Adrenal gland (tissue), 5 donors: Measurements from ENCODE around the gene RBM48.

Source experiments
- POLR2A ChIP-seq, 2 donors: fragments of 450-650 bp; IDR thresholded peaks; one replicate each; pipeline ENCODE4 v1.6.1; 2017; ENCODE audit warnings: antibody characterized with exemption in 2 of 2, mild to moderate bottlenecking in 2 of 2, moderate library complexity in 1 of 2
- TF ChIP-seq, protein P1 (sequence below), 6 experiments: fragments of 450-650 bp in 4 of 6; fragments of 200-600 bp in 2 of 6; sonication (generic) in 1 of 6; IDR thresholded peaks; 1 replicate in 5 of 6; 2 replicates in 1 of 6; pipeline versions ENCODE4 v1.5.1 to v1.8.0; 2016 to 2021; ENCODE audit warnings: antibody characterized with exemption in 6 of 6, mild to moderate bottlenecking in 2 of 6, moderate library complexity in 1 of 6
- donor health status: DM: no; HTN: no; CAD: no.

DNA sequence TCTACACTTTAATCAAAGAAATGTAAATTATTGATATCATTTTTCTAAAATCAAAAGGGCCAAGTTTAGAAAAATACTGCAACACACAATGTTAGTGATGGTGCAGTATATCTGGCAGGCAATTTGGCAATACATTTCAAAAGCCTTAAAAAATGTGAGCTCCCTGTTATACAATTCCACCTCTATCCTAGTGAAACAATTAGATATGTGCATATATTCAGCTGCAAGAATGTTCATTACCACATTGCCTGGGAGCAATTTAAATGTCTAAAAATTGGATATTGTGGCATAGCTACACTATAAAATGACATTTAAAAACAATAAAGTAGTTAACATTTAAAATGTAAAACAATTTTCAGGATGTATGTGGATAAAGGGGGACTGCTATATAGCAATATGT is 40.8 kb upstream of the RBM48 start:
- TF ChIP-seq, protein P1, sequence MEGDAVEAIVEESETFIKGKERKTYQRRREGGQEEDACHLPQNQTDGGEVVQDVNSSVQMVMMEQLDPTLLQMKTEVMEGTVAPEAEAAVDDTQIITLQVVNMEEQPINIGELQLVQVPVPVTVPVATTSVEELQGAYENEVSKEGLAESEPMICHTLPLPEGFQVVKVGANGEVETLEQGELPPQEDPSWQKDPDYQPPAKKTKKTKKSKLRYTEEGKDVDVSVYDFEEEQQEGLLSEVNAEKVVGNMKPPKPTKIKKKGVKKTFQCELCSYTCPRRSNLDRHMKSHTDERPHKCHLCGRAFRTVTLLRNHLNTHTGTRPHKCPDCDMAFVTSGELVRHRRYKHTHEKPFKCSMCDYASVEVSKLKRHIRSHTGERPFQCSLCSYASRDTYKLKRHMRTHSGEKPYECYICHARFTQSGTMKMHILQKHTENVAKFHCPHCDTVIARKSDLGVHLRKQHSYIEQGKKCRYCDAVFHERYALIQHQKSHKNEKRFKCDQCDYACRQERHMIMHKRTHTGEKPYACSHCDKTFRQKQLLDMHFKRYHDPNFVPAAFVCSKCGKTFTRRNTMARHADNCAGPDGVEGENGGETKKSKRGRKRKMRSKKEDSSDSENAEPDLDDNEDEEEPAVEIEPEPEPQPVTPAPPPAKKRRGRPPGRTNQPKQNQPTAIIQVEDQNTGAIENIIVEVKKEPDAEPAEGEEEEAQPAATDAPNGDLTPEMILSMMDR (IDR thresholded peaks at IDR 0.05) = no peak
- no peak for TF ChIP-seq POLR2A (IDR thresholded peaks at IDR 0.05)
